GM18526 (cell line): ENCODE measurements around the gene SLC8B1.

ENCODE experiments used
- POLR2A ChIP-seq: IDR thresholded peaks from 3 replicates; pipeline ENCODE4 v1.6.1; 2011; ENCODE audit not compliant: insufficient read length; ENCODE audit errors: extremely low read depth

The SLC8B1 gene

DNA sequence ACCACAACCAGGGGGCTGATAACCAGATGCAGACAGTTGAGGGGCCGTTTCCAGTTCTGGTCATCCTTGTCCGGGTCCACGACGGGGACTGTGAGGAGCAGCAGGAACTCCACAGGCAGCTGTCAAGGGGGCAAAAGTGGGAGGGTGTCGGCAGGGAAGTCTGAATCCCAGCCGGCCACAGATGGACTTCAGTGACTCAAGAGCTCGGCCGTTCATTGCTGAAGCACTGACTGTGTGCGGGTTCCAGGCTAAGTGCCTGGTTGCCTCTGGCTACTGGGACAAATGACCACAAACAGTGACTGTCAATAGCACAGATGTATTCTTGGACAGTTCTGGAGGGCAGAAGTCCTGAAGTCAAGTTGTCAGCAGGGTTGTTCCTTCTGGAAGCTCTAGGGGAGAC lies 19.6 kb downstream of the SLC8B1 start:
- no peak for TF ChIP-seq POLR2A

DNA sequence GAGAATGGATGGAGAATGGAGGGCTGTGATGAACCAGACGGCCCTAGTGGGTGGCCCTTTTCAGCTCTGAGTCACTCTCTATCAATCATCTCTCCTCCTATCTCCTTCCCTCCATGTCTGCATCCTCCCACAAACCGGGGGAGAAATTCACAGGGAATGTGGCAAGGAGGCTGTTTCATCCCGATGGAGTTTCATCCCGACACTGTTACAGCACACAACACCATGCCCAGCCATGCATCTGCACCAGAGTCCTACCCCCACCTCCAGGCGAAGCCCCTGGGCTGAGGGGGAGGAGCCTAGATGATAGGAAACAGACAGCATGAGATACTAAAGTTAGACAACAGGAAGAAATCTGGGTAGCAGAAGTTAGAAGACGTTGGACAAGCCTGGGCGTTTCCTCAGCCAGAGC lies 20.8 kb downstream of the SLC8B1 start:
- no peak for TF ChIP-seq POLR2A

DNA sequence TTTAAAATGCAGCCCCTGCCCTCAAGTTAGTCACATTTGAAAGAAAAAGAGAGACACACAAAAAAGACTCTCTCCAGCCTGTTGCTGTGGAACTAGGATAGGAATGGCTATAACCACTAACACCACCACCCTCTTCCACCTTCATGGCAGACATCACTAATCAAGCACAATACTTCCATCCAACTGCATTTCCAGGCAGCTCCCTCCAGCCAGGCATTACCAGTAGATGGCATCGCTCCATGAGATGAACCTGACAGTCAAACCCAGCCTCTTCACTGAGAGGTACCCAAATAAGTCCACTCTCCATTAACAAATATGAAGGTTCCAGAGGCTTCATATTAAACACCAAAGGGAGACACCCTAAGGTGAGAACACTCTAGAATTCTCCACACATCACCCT lies 24.4 kb downstream of the SLC8B1 start:
- TF ChIP-seq POLR2A: no peak

DNA sequence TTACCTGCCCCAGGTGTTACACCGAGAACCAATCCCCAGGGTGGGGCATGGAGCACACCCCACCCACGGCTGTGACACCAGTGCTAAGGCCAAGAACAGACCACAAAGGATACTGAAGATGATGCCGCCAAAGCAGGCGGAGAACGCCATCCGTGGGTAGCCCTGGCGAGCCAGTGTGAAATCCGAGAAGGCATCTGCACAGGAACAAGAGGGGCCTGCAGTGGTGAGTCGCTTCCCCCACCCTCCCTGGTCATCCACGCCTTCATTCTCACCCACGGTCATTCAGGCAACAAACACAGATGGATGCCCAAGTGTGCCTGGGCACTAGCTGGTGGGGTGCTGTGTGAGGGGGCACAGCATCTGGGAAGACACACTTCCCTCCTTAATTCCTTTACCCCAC lies 28.5 kb downstream of the SLC8B1 start:
- no peak for TF ChIP-seq POLR2A

DNA sequence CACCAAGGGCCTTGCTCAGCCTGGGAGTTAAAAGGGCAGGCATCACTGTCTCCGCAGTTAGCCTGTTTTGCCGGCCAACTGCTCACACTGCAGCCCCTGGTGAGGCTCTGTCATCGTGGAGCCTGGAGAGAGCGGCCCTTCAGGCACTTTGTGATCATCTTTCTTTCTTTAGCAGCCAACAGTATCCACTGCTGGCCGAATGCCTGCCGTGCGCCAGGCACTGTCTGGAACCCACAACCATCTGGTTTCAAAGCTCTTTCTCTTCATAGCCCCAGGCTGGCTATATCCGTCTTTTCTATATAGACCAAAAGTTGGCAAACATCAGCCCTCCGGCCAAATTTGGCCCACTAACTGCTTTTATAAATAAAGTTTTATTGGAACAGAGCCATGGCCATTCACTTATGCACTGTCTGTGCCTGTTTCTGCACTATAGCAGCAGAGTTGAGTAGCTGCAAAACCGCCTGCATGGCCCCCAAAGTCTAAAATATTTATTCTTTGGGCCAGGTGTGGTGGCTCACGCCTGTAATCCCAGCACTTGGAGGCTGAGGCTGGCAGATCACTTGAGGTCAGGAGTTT lies 29.5 kb downstream of the SLC8B1 start:
- no peak for TF ChIP-seq POLR2A

DNA sequence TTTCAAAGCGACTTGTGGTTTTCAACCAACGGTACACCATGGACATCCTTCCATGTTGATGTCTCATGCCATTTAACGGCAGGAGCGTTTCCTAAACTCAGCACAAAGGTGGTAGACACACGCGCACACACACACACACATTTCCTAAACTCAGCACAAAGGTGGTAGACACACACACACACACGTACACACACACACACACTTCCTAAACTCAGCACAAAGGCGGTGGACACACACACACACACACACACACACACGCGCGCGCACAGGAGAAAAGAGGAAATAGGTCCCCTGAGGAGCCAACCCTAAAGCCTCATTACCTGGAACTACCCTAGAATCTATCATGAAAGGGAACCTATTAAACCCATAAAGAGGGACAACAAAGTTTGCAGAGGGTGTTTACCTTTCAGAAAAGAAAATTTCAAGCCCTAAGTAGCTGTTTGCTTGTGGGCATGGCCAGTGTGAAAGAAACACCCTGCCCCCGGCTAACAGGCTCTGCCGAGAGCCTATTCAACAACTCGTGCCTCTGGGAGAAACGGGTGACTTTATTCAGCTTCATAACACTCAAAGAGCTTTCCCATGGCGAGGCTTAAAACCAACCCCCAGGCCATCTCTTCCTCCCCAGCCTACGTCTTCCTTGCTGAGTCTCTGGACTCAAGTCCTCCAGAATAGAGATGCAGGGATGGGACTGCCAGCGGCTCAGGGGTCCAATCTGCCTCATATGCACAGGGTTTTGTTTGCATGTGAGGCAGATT lies 31.8 kb downstream of the SLC8B1 start:
- TF ChIP-seq POLR2A: no peak

DNA sequence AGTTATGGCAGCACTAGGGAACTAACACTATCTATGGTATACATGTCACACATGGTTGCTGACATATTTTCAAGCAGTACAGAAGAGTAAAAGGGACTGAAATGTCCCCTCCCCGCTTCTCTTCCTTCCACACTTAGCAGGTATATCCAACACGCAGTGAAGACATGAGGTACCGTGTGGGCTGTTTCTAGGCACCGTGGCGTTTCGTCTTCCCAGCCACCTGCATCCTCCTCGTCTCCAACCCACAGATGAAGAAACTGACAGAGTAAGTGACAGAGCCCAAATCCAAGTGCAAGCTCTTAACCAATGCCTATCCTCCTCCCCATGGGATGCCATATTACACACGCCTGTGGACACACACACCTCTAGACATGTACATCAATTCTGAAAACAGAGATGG lies 32.4 kb downstream of the SLC8B1 start:
- TF ChIP-seq POLR2A: no peak

DNA sequence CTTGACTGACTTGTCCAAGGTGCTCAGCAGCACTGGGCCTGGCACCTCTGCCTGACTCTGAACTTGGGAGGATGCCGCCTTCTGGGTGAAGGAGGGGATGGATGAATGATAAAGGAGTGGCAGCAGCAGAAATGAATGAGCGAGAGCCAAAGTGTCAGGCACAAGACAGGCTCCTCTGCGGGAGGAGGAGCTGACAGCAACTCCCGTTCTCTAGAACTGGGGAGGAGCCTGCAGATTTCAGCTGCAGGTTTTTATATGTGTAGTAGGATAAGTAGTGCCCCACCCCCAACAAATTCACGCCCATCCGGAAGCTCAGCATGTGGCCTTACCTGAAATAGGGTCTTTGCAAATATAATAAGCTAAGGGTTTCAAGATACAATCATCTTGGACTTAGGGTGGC lies 33.1 kb downstream of the SLC8B1 start:
- no peak for TF ChIP-seq POLR2A

DNA sequence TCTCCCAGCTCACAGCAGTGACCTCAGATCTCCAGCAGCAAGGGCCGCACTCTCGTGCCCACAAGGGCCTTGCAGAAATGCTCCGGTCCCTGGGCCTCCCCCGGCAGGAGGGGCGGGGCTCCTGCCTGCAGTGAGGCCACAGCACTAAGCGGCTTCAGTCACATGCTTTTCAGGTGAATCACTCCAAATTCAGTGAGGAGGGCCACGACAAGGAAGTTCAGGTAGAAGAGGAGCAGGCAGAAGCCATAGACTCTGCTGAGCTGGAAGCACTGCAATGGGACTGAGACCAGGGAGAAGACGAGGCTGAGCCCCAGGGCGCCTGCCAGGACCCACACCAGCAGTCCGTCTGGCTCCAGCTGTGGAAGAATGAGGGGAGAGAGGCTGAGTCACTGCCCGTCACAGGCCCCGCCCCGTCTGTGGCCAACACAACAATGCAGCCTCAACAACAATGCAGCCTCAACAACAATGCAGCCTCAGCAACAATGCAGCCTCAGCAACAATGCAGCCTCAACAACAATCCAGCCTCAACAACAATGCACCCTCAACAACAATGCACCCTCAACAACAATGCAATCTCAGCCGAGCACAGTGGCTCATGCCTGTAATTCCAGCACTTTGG lies 35.2 kb downstream of the SLC8B1 start:
- TF ChIP-seq POLR2A: no peak

DNA sequence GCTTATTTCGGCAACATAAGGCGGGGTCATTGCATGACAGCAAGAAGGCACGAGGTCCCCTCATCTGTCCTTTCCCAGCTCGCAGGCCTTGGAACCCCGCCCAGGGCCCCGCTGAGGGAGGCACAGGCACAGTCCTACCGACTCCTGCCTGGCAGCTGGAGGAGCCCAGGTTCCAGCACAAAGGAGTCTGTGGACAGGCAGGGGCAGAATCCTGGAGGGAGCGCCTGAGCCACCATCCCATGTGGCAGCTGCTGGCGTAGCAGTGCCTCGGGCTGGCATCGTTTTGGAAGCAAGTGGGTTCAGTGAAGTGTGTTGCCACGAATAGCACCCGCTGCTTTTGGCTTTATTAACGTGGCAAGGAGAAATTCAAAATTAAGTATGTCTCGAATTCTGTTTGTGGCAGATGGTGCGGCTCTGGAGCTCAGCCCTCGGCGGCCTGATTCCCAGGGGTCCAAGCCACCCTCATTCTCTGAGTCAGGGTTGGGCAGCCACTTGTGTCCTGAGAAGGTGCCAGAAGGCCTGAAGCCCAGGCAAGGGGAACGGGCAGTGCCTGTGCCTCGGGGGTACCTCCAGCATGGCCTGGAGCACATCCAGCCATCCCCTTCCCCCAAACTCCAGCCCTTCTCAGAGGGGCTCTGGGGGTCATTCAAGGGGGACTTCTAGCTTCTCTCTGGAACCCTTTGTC lies 35.9 kb downstream of the SLC8B1 start:
- no peak for TF ChIP-seq POLR2A

DNA sequence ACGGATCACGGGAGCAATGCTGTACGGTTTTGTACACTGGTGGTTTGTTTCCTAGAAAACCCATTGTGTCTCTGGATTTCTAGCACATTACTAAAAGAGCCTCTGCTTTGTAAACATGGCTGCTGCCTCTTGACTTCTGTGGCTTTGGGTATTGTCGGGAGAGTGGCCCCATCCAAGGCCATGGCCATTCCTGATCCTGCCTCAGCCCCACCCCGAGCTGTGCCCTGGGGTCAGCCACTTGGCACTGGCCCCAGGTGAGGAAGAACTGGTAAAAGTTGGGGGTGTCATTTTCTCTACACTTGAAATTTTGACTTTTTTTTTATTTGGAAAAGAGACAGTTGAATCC lies 36.5 kb downstream of the SLC8B1 start:
- TF ChIP-seq POLR2A: no peak

DNA sequence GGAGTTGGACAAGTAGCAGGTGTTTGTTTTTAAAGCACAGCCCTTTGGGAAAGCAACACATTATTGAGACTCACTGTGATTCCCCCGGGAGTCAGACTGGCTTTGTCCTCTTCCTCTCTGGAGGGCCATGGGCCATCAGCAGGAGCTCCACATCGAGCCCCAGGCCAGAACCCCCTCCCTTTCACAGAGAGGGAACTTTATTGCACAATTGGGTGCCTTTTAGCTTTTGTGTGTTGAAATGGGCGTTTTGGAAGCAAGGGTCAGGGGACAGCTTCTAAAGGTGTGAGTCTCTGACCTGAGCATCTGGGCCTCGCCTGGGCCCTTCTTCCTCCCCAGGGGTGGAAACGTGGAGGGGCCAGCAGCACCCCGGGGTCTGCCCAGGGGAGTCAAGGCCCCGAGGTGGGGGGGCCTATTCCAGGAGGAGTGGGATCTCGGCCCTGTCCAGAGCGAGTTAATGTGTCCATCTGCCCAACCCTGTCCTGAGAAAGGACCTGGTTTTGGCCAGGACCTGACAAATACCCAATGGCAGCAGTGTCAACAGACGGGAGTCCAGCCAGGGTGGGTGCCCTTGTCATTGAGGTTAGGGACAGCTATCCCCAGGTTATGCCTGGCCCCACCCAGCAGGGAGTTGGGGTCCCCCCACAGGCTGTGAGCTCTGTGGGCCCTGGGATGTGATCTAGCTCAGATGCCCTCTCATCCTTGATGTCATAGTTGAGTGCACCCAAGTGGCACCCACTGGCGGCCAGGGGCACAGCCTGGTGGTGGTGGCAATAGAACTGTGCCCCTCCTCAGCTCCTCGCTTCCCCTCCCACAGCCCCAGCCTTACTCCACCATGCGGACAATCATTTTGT lies 37.1 kb downstream of the SLC8B1 start:
- TF ChIP-seq POLR2A: no peak

DNA sequence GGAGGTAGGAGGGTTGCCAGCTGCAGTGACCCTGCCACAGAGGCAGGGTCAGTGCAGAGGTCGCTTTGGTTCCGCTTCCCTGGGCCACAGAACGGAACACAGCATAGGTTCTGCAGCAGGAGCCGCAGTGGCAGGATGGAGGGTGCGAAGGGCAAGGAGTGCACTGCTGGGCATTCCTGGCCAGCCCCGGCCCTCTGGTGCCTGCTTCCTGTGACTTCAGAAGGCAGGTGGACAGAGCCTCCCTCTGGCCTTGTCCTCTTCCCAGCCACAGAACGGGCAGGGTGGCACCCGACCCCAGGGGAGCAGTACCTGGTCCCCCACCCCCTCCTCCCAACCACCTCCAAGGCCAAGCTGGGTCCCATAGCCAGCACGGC lies 37.7 kb downstream of the SLC8B1 start:
- TF ChIP-seq POLR2A: no peak

DNA sequence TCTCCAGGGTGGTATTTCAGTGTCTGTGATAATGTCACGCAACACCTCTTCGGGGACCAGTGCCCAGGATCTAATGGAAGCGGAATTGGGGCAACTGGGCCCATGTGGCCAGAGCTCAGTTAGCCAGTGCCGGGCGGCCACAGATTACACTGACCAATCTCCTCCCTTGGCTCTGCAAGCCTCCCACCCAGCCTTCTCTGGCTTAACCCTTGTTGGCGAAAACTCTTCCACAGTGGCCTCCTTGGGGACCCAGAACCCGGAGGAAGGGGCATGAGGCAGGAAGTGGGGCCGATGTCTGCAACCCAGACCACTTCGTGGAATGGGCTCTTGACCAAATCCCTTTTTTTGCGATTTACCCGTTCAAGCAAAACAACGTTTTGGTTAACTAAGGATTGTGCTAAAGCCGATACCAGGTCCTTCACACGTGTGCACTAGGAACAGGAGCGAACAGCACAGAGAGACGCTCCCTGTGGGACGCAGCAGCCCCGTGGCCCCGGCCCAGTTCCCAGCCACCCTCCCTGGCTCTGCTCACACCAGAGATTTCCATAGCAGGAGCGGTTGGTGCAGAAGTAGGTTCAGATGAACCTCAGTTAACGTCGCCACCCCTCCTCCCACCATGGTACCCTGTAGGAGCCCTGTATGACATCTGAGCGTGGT lies 38.2 kb downstream of the SLC8B1 start:
- no peak for TF ChIP-seq POLR2A

DNA sequence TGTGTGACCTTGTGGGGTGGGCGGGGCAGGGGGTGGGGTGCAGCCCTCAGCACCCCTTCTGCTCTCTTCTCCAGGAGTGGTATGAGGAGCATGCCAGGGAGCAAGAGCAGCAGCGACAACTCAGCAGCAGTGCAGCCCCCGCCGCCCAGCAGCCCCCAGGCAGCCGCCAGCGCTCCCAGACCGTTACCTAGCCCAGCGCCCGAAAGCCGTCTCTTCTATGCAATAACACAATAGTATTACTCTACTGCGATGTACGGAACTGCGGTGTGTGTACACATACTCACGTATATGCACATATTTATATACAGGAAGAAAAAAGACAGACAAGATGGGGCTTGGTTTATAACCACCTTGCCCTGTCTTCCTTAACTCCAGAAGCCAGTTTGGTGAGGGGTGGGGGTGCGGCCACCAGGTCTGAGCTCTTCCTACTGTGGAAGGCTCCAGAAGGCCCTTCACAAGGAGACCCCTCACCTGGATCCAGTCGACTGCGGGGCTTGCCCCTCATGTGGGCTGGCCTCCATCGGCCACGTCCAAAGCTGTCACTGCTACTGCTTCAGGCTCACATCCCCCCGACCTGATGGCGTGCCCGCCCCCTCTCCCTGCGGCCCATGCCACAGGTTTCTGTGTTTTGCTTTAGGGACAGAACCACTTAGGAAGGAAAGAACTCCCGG lies 38.9 kb downstream of the SLC8B1 start:
- TF ChIP-seq POLR2A: no peak

DNA sequence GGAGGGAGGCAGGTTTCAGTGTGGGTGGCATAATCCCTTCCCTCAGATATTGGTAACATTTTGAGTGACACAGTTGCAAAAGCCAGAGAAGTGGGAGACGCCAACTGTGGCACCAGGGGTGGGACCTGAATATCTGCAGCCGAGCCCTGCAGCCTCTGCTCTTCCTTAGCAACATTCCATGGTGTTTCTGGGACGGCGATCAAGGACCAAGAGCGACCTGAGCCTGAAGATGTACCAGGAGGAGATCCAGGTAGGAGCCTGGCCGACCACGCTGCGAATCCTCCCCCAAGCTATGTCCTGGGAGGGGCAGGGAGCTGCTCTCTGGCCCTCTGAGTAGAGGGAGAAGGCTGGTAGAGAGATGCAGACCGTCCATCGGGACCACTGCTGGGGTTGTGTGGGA lies 41.8 kb downstream of the SLC8B1 start:
- no peak for TF ChIP-seq POLR2A
